GM13977 (cell line): ENCODE measurements around the gene TXNRD1.

ENCODE experiments used
- DNase-seq: peaks from one replicate; pipeline ENCODE4 v3.0.0; 2012; ENCODE audit warnings: low spot score
- CTCF ChIP-seq: IDR thresholded peaks from 2 replicates; pipeline ENCODE4 v1.5.1; 2012; ENCODE audit warnings: mild to moderate bottlenecking, control low read depth; ENCODE audit not compliant: insufficient read depth; ENCODE audit errors: extremely low read depth, missing control alignments
- in situ Hi-C: fragments of 300-500 bp; cut with MboI; formaldehyde crosslinking; loops from one replicate; pipeline ENCODE4 v1.12.0; 2022; ENCODE audit warnings: low sequenced_read_pairs, low pct_unique_long_range_greater_than_20kb, mixed read lengths, inconsistent platforms; ENCODE audit not compliant: unreplicated experiment

Gene TXNRD1

GRCh38 chr12:104247698-104248097 lies 32.1 kb downstream of the TXNRD1 start:
- no peak for DNase-seq
- TF ChIP-seq CTCF = no peak
- in situ Hi-C loops = no loop called here

GRCh38 chr12:104248444-104248843 lies 32.9 kb downstream of the TXNRD1 start:
- TF ChIP-seq CTCF = no peak
- in situ Hi-C loops = no loop called here
- DNase-seq = no peak

- no peak for TF ChIP-seq CTCF
- in situ Hi-C loops = no loop called here
- DNase-seq = no peak
These were observed 33.4 kb downstream of the TXNRD1 start for GRCh38 chr12:104249017-104249416.

- in situ Hi-C loops = no loop called here
- DNase-seq = no peak
- no peak for TF ChIP-seq CTCF
These were observed 34.3 kb downstream of the TXNRD1 start for GRCh38 chr12:104249898-104250297.

GRCh38 chr12:104250366-104251125 lies 35.0 kb downstream of the TXNRD1 start:
- in situ Hi-C loops = no loop called here
- DNase-seq = no peak
- no peak for TF ChIP-seq CTCF

- no peak for DNase-seq
- TF ChIP-seq CTCF = no peak
- in situ Hi-C loops = no loop called here
These were observed 42.4 kb downstream of the TXNRD1 start for GRCh38 chr12:104257913-104258472.
